HCT116 (cell line): ENCODE data around the gene PSME1. TPM values are rescaled to one million over a fixed set of nuclear protein-coding genes. Genes with fewer than 3 reads are reported as not detected.

Source experiments
- ATAC-seq: fragments of 200-7000 bp; cut with Tn5 transposase; 2 replicates; pipeline ENCODE4 v1.9.1; 2020; ENCODE audit warnings: mild to moderate bottlenecking, moderate library complexity
- BruUV-seq: library from RNA; stranded (reverse); fragments of 400-500 nt; replicated peaks from 2 replicates; lab custom pipeline; 2021; lab: Mats Ljungman, UMichigan
- CTCF ChIA-PET: fragments of 300-600 bp; sonication (Branson Sonifier 250); formaldehyde crosslinking; loops from one replicate; lab custom pipeline; 2021; ENCODE audit warnings: antibody characterized with exemption; lab: Charles Lee
- POLR2A ChIA-PET: fragments of 300-600, 350-600 bp; sonication (Branson Sonifier 250); formaldehyde crosslinking; loops from one replicate; lab custom pipeline; 2021; ENCODE audit warnings: antibody characterized with exemption; lab: Charles Lee
- RAD21 ChIA-PET, 2 experiments: fragments of 300-600 bp; sonication (Branson Sonifier 250); formaldehyde crosslinking; loops; one replicate each; lab custom pipeline; 2023; ENCODE audit warnings: low total read pairs in 2 of 2; ENCODE audit not compliant: uncharacterized antibody in 2 of 2, unreplicated experiment in 2 of 2, low non-redundant PET in 1 of 2; lab: Charles Lee
- DNase-seq: peaks from one replicate; pipeline ENCODE4 v3.0.0-alpha.2; 2010; ENCODE audit warnings: low read depth, low spot score
- H2AFZ ChIP-seq: fragments of 200-600 bp; shearing (Covaris generic), sonication (generic); 2 replicates; pipeline ENCODE4 v1.6.1; 2017; ENCODE audit warnings: low read depth, mixed run types, mixed read lengths, antibody characterized with exemption, low read length; ENCODE audit not compliant: poor library complexity, severe bottlenecking
- H3K27ac ChIP-seq: 2 replicates; pipeline ENCODE4 v1.5.1; 2012; ENCODE audit warnings: low read depth, low read length
- H3K27me3 ChIP-seq: fragments of 200-600 bp; sonication (generic); 2 replicates; pipeline ENCODE4 v1.6.1; 2016; ENCODE audit warnings: mixed run types, low read length, mixed read lengths; ENCODE audit not compliant: insufficient read depth
- H3K36me3 ChIP-seq, 2 experiments: fragments of 200-500 bp in 1 of 2; fragments of 200-600 bp in 1 of 2; sonication (Bioruptor generic) in 1 of 2; sonication (generic) in 1 of 2; 2 replicates each; pipeline versions ENCODE4 v1.5.1 to v1.6.1; 2014 to 2016; ENCODE audit warnings: low read length in 2 of 2, inconsistent platforms in 1 of 2, mixed read lengths in 1 of 2, mixed run types in 1 of 2; ENCODE audit not compliant: insufficient read depth in 2 of 2, control insufficient read depth in 1 of 2
- H3K4me1 ChIP-seq, 2 experiments: fragments of 200-600 bp in 1 of 2; sonication (generic) in 1 of 2; 2 replicates each; pipeline versions ENCODE4 v1.5.1 to v1.6.1; 2012 to 2017; ENCODE audit warnings: low read length in 2 of 2, inconsistent platforms in 1 of 2, mild to moderate bottlenecking in 1 of 2, mixed read lengths in 1 of 2, mixed run types in 1 of 2, moderate library complexity in 1 of 2; ENCODE audit not compliant: insufficient read depth in 2 of 2, control insufficient read depth in 1 of 2
- H3K4me2 ChIP-seq: fragments of 200-600 bp; sonication (generic); 2 replicates; pipeline ENCODE4 v1.6.1; 2017; ENCODE audit warnings: mixed run types, low read length, mixed read lengths
- H3K4me3 ChIP-seq, 2 experiments: fragments of 200-600 bp in 1 of 2; sonication (generic) in 1 of 2; replicated peaks in 1 of 2; 2 replicates each; pipeline ENCODE4 v1.5.1; 2011 to 2016; ENCODE audit warnings: low read length in 2 of 2, control low read depth in 1 of 2, low read depth in 1 of 2, mild to moderate bottlenecking in 1 of 2, mixed read lengths in 1 of 2, mixed run types in 1 of 2
- H3K79me2 ChIP-seq: fragments of 200-600 bp; sonication (generic); 2 replicates; pipeline ENCODE4 v1.6.1; 2017; ENCODE audit warnings: mild to moderate bottlenecking, mixed run types, low read length, moderate library complexity, mixed read lengths; ENCODE audit not compliant: insufficient read depth
- H3K9ac ChIP-seq: fragments of 200-600 bp; sonication (generic); 2 replicates; pipeline ENCODE4 v1.6.1; 2016; ENCODE audit warnings: low read length, mixed read lengths
- H3K9me2 ChIP-seq: fragments of 200-600 bp; sonication (generic), shearing (Covaris generic); 2 replicates; pipeline ENCODE4 v1.6.1; 2017; ENCODE audit warnings: mixed run types, mild to moderate bottlenecking, moderate library complexity; ENCODE audit not compliant: insufficient read depth
- H3K9me3 ChIP-seq, 2 experiments: fragments of 200-500 bp in 1 of 2; fragments of 200-600 bp in 1 of 2; sonication (Bioruptor generic) in 1 of 2; sonication (generic) in 1 of 2; 2 replicates each; pipeline ENCODE4 v1.6.1; 2014 to 2017; ENCODE audit warnings: low read length in 2 of 2, mixed read lengths in 2 of 2, inconsistent platforms in 1 of 2, low read depth in 1 of 2, mild to moderate bottlenecking in 1 of 2, mixed run types in 1 of 2, moderate library complexity in 1 of 2; ENCODE audit not compliant: control insufficient read depth in 1 of 2, insufficient read depth in 1 of 2
- H4K20me1 ChIP-seq: fragments of 200-600 bp; sonication (generic), shearing (Covaris generic); 2 replicates; pipeline ENCODE4 v1.6.1; 2017; ENCODE audit warnings: mixed run types, mild to moderate bottlenecking, moderate library complexity; ENCODE audit not compliant: insufficient read depth
- CBX3 ChIP-seq: IDR thresholded peaks from 2 replicates; pipeline ENCODE4 v1.6.1; 2012; ENCODE audit warnings: low read depth
- CEBPB ChIP-seq: IDR thresholded peaks from 2 replicates; pipeline ENCODE4 v1.6.1; 2012; ENCODE audit warnings: low read depth
- EZH2 ChIP-seq: fragments of 200-600 bp; sonication (generic); IDR thresholded peaks from 2 replicates; pipeline ENCODE4 v1.6.1; 2017; ENCODE audit warnings: antibody characterized with exemption, mixed run types
- FOSL1 ChIP-seq: IDR thresholded peaks from 2 replicates; pipeline ENCODE4 v1.6.1; 2012; ENCODE audit warnings: low read depth
- JUND ChIP-seq: IDR thresholded peaks from 2 replicates; pipeline ENCODE4 v1.6.1; 2012
- MAX ChIP-seq: IDR thresholded peaks from 2 replicates; pipeline ENCODE4 v1.6.1; 2012
- POLR2A ChIP-seq: IDR thresholded peaks from 2 replicates; pipeline ENCODE4 v1.7.0; 2011; ENCODE audit warnings: borderline replicate concordance; ENCODE audit not compliant: insufficient read depth, insufficient read length; ENCODE audit errors: extremely low read depth
- POLR2AphosphoS5 ChIP-seq: IDR thresholded peaks from 2 replicates; pipeline ENCODE4 v1.6.1; 2011; ENCODE audit warnings: mild to moderate bottlenecking, low read depth, low read length, moderate library complexity
- RAD21 ChIP-seq: IDR thresholded peaks from 2 replicates; pipeline ENCODE4 v1.6.1; 2012; ENCODE audit warnings: low read depth, mild to moderate bottlenecking
- SIN3A ChIP-seq: IDR thresholded peaks from 2 replicates; pipeline ENCODE4 v1.6.1; 2012; ENCODE audit warnings: low read depth
- SP1 ChIP-seq: IDR thresholded peaks from 2 replicates; pipeline ENCODE4 v1.6.1; 2012; ENCODE audit warnings: low read depth
- SRF ChIP-seq: IDR thresholded peaks from 2 replicates; pipeline ENCODE4 v1.6.1; 2012; ENCODE audit warnings: low read depth
- intact Hi-C: fragments of 100-400 bp; cut with micrococcal nuclease; formaldehyde crosslinking; loops from 2 replicates; pipeline ENCODE4 v1.10.0; 2022
- total RNA-seq: library from RNA; stranded (reverse); gene quantifications from one replicate; pipeline ENCODE4 v1.2.1, GENCODE V29; 2021; ENCODE audit not compliant: unreplicated experiment
- TF ChIP-seq, protein P1 (sequence below): IDR thresholded peaks from 2 replicates; pipeline ENCODE4 v1.6.1; 2011; ENCODE audit warnings: mild to moderate bottlenecking, low read length, moderate library complexity; ENCODE audit not compliant: insufficient replicate concordance; ENCODE audit errors: extremely low read depth
- TF ChIP-seq, protein P2 (sequence below), 3 experiments: fragments of 200-600 bp in 1 of 3; sonication (generic) in 1 of 3; IDR thresholded peaks in 2 of 3; conservative IDR thresholded peaks in 1 of 3; 2 replicates each; pipeline ENCODE4 v1.5.1; 2012 to 2017; ENCODE audit warnings: low read depth in 2 of 3, low read length in 2 of 3, antibody characterized with exemption in 1 of 3, borderline replicate concordance in 1 of 3, control low read depth in 1 of 3, mild to moderate bottlenecking in 1 of 3, mixed read lengths in 1 of 3, mixed run types in 1 of 3, moderate library complexity in 1 of 3; ENCODE audit not compliant: insufficient read depth in 1 of 3
- TF ChIP-seq, protein P3 (sequence below): IDR thresholded peaks from 2 replicates; pipeline ENCODE4 v1.6.1; 2012; ENCODE audit warnings: low read depth
- TF ChIP-seq, protein P4 (sequence below): IDR thresholded peaks from 2 replicates; pipeline ENCODE4 v1.6.1; 2012

Gene PSME1
- total RNA-seq, 1 experiment from 2014 or later, result 174 TPM

DNA sequence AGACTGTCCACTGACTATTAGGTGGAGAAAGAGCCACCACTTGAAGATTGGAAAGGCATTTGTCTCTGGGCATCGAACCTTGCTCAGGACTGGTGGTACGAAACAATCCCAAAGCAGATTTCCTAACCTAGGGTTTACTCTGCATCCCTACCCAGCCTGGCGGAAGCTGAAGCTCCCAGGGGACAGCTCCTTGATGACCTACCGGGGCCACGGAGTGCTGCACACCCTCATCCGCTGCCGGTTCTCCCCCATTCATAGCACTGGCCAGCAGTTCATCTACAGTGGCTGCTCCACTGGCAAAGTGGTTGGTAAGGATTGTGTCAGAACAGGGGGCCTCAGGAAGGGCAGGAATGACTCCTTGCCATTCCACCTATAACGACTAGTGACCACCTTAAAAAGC, 14.8 kb upstream of the PSME1 start:
- intact Hi-C loops, result no loop called here
- H3K9me3 ChIP-seq, result no peaks in the 10 kb centered on the region
- no peak overlapping the region for H3K4me3 ChIP-seq
- ChIA-PET CTCF (no interaction called here), RAD21 (no interaction called here), POLR2A (no interaction called here)
- no peak overlapping the region for H3K9ac ChIP-seq
- DNase-seq (no peak), ATAC-seq (no peak)
- TF ChIP-seq, protein P1, sequence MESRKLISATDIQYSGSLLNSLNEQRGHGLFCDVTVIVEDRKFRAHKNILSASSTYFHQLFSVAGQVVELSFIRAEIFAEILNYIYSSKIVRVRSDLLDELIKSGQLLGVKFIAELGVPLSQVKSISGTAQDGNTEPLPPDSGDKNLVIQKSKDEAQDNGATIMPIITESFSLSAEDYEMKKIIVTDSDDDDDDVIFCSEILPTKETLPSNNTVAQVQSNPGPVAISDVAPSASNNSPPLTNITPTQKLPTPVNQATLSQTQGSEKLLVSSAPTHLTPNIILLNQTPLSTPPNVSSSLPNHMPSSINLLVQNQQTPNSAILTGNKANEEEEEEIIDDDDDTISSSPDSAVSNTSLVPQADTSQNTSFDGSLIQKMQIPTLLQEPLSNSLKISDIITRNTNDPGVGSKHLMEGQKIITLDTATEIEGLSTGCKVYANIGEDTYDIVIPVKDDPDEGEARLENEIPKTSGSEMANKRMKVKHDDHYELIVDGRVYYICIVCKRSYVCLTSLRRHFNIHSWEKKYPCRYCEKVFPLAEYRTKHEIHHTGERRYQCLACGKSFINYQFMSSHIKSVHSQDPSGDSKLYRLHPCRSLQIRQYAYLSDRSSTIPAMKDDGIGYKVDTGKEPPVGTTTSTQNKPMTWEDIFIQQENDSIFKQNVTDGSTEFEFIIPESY, result no peak
- TF ChIP-seq, protein P2, sequence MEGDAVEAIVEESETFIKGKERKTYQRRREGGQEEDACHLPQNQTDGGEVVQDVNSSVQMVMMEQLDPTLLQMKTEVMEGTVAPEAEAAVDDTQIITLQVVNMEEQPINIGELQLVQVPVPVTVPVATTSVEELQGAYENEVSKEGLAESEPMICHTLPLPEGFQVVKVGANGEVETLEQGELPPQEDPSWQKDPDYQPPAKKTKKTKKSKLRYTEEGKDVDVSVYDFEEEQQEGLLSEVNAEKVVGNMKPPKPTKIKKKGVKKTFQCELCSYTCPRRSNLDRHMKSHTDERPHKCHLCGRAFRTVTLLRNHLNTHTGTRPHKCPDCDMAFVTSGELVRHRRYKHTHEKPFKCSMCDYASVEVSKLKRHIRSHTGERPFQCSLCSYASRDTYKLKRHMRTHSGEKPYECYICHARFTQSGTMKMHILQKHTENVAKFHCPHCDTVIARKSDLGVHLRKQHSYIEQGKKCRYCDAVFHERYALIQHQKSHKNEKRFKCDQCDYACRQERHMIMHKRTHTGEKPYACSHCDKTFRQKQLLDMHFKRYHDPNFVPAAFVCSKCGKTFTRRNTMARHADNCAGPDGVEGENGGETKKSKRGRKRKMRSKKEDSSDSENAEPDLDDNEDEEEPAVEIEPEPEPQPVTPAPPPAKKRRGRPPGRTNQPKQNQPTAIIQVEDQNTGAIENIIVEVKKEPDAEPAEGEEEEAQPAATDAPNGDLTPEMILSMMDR (IDR thresholded peaks at IDR 0.05 in 2 of 3, conservative IDR thresholded peaks at IDR 0.05 in 1 of 3; ENCODE audit: borderline replicate concordance in 1 of 3, insufficient read depth in 1 of 3, low read depth in 2 of 3, low read length in 2 of 3), result no peak
- TF ChIP-seq CBX3 (no peak), FOSL1 (no peak), MAX (no peak), SP1 (no peak), CEBPB (no peak), RAD21 (no peak), JUND (no peak), EZH2 (no peak), SIN3A (no peak), POLR2AphosphoS5 (no peak), SRF (no peak), POLR2A (no peak)
- TF ChIP-seq, protein P3, sequence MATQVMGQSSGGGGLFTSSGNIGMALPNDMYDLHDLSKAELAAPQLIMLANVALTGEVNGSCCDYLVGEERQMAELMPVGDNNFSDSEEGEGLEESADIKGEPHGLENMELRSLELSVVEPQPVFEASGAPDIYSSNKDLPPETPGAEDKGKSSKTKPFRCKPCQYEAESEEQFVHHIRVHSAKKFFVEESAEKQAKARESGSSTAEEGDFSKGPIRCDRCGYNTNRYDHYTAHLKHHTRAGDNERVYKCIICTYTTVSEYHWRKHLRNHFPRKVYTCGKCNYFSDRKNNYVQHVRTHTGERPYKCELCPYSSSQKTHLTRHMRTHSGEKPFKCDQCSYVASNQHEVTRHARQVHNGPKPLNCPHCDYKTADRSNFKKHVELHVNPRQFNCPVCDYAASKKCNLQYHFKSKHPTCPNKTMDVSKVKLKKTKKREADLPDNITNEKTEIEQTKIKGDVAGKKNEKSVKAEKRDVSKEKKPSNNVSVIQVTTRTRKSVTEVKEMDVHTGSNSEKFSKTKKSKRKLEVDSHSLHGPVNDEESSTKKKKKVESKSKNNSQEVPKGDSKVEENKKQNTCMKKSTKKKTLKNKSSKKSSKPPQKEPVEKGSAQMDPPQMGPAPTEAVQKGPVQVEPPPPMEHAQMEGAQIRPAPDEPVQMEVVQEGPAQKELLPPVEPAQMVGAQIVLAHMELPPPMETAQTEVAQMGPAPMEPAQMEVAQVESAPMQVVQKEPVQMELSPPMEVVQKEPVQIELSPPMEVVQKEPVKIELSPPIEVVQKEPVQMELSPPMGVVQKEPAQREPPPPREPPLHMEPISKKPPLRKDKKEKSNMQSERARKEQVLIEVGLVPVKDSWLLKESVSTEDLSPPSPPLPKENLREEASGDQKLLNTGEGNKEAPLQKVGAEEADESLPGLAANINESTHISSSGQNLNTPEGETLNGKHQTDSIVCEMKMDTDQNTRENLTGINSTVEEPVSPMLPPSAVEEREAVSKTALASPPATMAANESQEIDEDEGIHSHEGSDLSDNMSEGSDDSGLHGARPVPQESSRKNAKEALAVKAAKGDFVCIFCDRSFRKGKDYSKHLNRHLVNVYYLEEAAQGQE, result no peak
- TF ChIP-seq, protein P4, sequence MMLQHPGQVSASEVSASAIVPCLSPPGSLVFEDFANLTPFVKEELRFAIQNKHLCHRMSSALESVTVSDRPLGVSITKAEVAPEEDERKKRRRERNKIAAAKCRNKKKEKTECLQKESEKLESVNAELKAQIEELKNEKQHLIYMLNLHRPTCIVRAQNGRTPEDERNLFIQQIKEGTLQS, result no peak
- no peak overlapping the region for H3K27ac ChIP-seq
- no peaks in the 10 kb centered on the region for H4K20me1 ChIP-seq
- H3K27me3 ChIP-seq, result no peaks in the 10 kb centered on the region
- no TSS peak for BruUV-seq
- no peaks in the 10 kb centered on the region for H3K9me2 ChIP-seq
- peaks cover 18 to 28% of the 10 kb centered on the region in 2 experiments for H3K36me3 ChIP-seq
- H2AFZ ChIP-seq, result no peak overlapping the region
- no peak overlapping the region for H3K4me2 ChIP-seq
- H3K4me1 ChIP-seq, result peaks cover 0 to under 1% of the 10 kb centered on the region in 2 experiments; a peak in 1 of 4 replicates
- H3K79me2 ChIP-seq, result 0 out of 2 replicates have a peak, but pooled peaks cover 6% of the 10 kb centered on the region
